K562 (cell line): ENCODE results near the gene NUP153. TPM values are rescaled to one million over a fixed set of nuclear protein-coding genes. Genes with fewer than 3 reads are reported as not detected.
"Not testable (repeated sequence)": the region's sequence is repeated elsewhere in the genome, so short reads cannot be mapped to it uniquely, and the experiment has no call there.

Source experiments
- ATAC-seq: fragments of 200-7000 bp; cut with Tn5 transposase; 3 replicates; pipeline ENCODE4 v1.9.1; 2020; ENCODE audit warnings: moderate library complexity
- BruUV-seq: library from RNA; stranded (reverse); fragments of 400-500 nt; replicated peaks from 2 replicates; lab custom pipeline; 2021; lab: Mats Ljungman, UMichigan
- CTCF ChIA-PET: fragments of 300-600 bp; formaldehyde crosslinking; extraction: SDS; loops from one replicate; lab custom pipeline; 2021; ENCODE audit warnings: low intra/inter-chr PET ratio; lab: Yijun Ruan, JAX
- POLR2A ChIA-PET: fragments of 300-600, 350-650 bp; sonication (Branson Sonifier 250); formaldehyde crosslinking; extraction: SDS; loops from one replicate; lab custom pipeline; 2021; ENCODE audit warnings: antibody characterized with exemption, inconsistent platforms; lab: Yijun Ruan, JAX
- DNase-seq, 4 experiments: peaks; one replicate each; pipeline versions ENCODE4 v3.0.0 to v3.0.0-alpha.2; 2011 to 2018; ENCODE audit warnings: low spot score in 3 of 4, mixed read lengths in 3 of 4; ENCODE audit errors: extremely low read depth in 1 of 4
- FAIRE-seq: peaks from 2 replicates; lab custom pipeline; 2011; peaks lifted over from hg19 to GRCh38; lab: Jason Lieb, UNC
- H2AFZ ChIP-seq: 2 replicates; pipeline ENCODE4 v1.6.0; 2011; ENCODE audit warnings: low read depth, low read length, control low read depth, inconsistent platforms
- H3K27ac ChIP-seq: fragments of 200-600 bp; 3 replicates; pipeline ENCODE4 v1.8.0; 2011; ENCODE audit warnings: low read depth, mild to moderate bottlenecking, control low read depth, inconsistent platforms, low read length, moderate library complexity, mixed read lengths; ENCODE audit errors: extremely low read depth
- H3K27me3 ChIP-seq, 2 experiments: fragments of 300-600 bp in 1 of 2; 2 replicates in 1 of 2; 3 replicates in 1 of 2; pipeline versions ENCODE4 v1.6.0 to v1.8.0; 2011; ENCODE audit warnings: inconsistent platforms in 2 of 2, low read length in 2 of 2, mild to moderate bottlenecking in 1 of 2, mixed read lengths in 1 of 2, moderate library complexity in 1 of 2; ENCODE audit not compliant: control insufficient read depth in 2 of 2, insufficient read depth in 2 of 2
- H3K36me3 ChIP-seq: fragments of 300-600 bp; 3 replicates; pipeline ENCODE4 v1.8.0; 2011; ENCODE audit warnings: mild to moderate bottlenecking, low read length, inconsistent platforms; ENCODE audit not compliant: control insufficient read depth, insufficient read depth
- H3K4me1 ChIP-seq, 2 experiments: fragments of 200-600 bp in 1 of 2; replicated peaks in 1 of 2; 2 replicates in 1 of 2; 3 replicates in 1 of 2; pipeline versions ENCODE4 v1.5.1 to v1.8.0; 2011; ENCODE audit warnings: inconsistent platforms in 2 of 2, low read length in 2 of 2, mild to moderate bottlenecking in 1 of 2, mixed read lengths in 1 of 2, moderate library complexity in 1 of 2; ENCODE audit not compliant: control insufficient read depth in 2 of 2, insufficient read depth in 2 of 2
- H3K4me2 ChIP-seq: 2 replicates; pipeline ENCODE4 v1.6.1; 2011; ENCODE audit warnings: low read length, control low read depth, inconsistent platforms, mixed read lengths; ENCODE audit not compliant: insufficient read depth
- H3K4me3 ChIP-seq: fragments of 200-600 bp; sonication (generic), shearing (Covaris generic); 2 replicates; pipeline ENCODE4 v1.5.1; 2016; ENCODE audit warnings: control low read depth, inconsistent platforms
- H3K79me2 ChIP-seq: fragments of 200-600 bp; 3 replicates; pipeline ENCODE4 v1.8.0; 2011; ENCODE audit warnings: low read length, inconsistent platforms; ENCODE audit not compliant: control insufficient read depth, insufficient read depth
- H3K9ac ChIP-seq, 2 experiments: 2 replicates each; pipeline versions ENCODE4 v1.6.0 to v1.6.1; 2011; ENCODE audit warnings: low read depth in 2 of 2, low read length in 2 of 2, control low read depth in 1 of 2, inconsistent platforms in 1 of 2, mild to moderate bottlenecking in 1 of 2, mixed read lengths in 1 of 2; ENCODE audit not compliant: insufficient read depth in 1 of 2
- H3K9me1 ChIP-seq: one replicate; pipeline ENCODE4 v1.6.0; 2011; ENCODE audit warnings: inconsistent platforms, mild to moderate bottlenecking, low read length, moderate library complexity; ENCODE audit not compliant: control insufficient read depth, insufficient read depth
- H3K9me3 ChIP-seq: replicated peaks from 2 replicates; pipeline ENCODE4 v1.5.1; 2011; ENCODE audit warnings: low read depth, low read length, inconsistent platforms; ENCODE audit not compliant: control insufficient read depth, insufficient read depth
- H4K20me1 ChIP-seq: replicated peaks from 2 replicates; pipeline ENCODE4 v1.6.1; 2011; ENCODE audit warnings: low read length, inconsistent platforms, mixed read lengths; ENCODE audit not compliant: control insufficient read depth, insufficient read depth
- GABPB2 ChIP-seq: fragments of 250-450 bp; sonication (Bioruptor Pico); conservative IDR thresholded peaks from 2 replicates; pipeline ENCODE4 v1.5.1; 2021; ENCODE audit warnings: mild to moderate bottlenecking
- HOXB6 ChIP-seq: fragments of 250-450 bp; sonication (Bioruptor Pico); IDR thresholded peaks from 2 replicates; pipeline ENCODE4 v1.5.1; 2022; ENCODE audit warnings: mild to moderate bottlenecking, borderline replicate concordance
- MTF1 ChIP-seq: fragments of 250-450 bp; sonication (Bioruptor Pico); IDR thresholded peaks from 2 replicates; pipeline ENCODE4 v1.9.0; 2021; ENCODE audit warnings: moderate library complexity, mild to moderate bottlenecking, inconsistent platforms, borderline replicate concordance
- ZBTB11 ChIP-seq, 3 experiments: fragments of 200-800 bp in 1 of 3; fragments of 250-450 bp in 1 of 3; fragments of 450-650 bp in 1 of 3; sonication (Bioruptor Pico) in 1 of 3; sonication (Bioruptor generic) in 1 of 3; formaldehyde crosslinking in 1 of 3; IDR thresholded peaks; 2 replicates each; pipeline versions ENCODE4 v1.6.1 to v1.8.0; 2016 to 2022; ENCODE audit warnings: mild to moderate bottlenecking in 2 of 3, missing genetic modification characterization in 2 of 3, missing compliant biosample characterization in 1 of 3, moderate library complexity in 1 of 3
- ZNF277 ChIP-seq: fragments of 250-450 bp; sonication (Bioruptor Pico); IDR thresholded peaks from 2 replicates; pipeline ENCODE4 v1.8.0; 2022; ENCODE audit warnings: inconsistent platforms, mild to moderate bottlenecking, moderate library complexity, borderline replicate concordance
- ZNF408 ChIP-seq: fragments of 250-450 bp; sonication (Bioruptor Pico); IDR thresholded peaks from 2 replicates; pipeline ENCODE4 v1.4.0; 2020; ENCODE audit warnings: low read depth, mild to moderate bottlenecking, moderate library complexity
- ZNF707 ChIP-seq: fragments of 250-450 bp; sonication (Bioruptor Pico); conservative IDR thresholded peaks from 2 replicates; pipeline ENCODE4 v1.8.0; 2022; ENCODE audit warnings: inconsistent platforms, mild to moderate bottlenecking, moderate library complexity
- WGBS: fragments of 100-300 bp; shearing (Covaris generic); methylation state at CpG from one replicate; pipeline ENCODE4 v1.1.6; 2016; ENCODE audit warnings: low coverage, mixed read lengths; ENCODE audit not compliant: insufficient coverage; ENCODE audit errors: missing lambda C conversion rate; 5-methylcytosine and 5-hydroxymethylcytosine counted together
- in situ Hi-C: fragments of 300-500 bp; cut with MboI; formaldehyde crosslinking; loops from 4 replicates; pipeline ENCODE4 v1.15.0; 2018; ENCODE audit warnings: inconsistent platforms, mixed read lengths
- intact Hi-C: fragments of 100-400 bp; cut with micrococcal nuclease; formaldehyde crosslinking; loops from 2 replicates; pipeline ENCODE4 v1.14.2; 2022
- polyA plus RNA-seq, 8 experiments: library from polyadenylated mRNA; depleted of rRNA in 4 of 8; stranded (reverse) in 5 of 8; unstranded in 3 of 8; fragments of >200 nt; fragmentation: Nextera tagmentation in 2 of 8; fragmentation: Illumina TruSeq in 1 of 8; extraction: Ambion mirVana in 2 of 8; extraction: Trizol in 1 of 8; gene quantifications; 2 replicates each; pipeline versions ENCODE4 v1.2.1 to v1.2.3, GENCODE V29; 2011 to 2014; ENCODE audit warnings: inconsistent platforms in 1 of 8, missing spikeins in 1 of 8
- total RNA-seq, 7 experiments: library from RNA; depleted of rRNA in 6 of 7; stranded (reverse); fragments of >200 nt in 6 of 7; fragmentation: Illumina TruSeq in 2 of 7; extraction: Trizol in 2 of 7; gene quantifications; 2 replicates each; pipeline versions ENCODE4 v1.2.1 to v1.2.3, GENCODE V29; 2011 to 2021; ENCODE audit warnings: low replicate concordance in 1 of 7
- TF ChIP-seq, protein P1 (sequence below): fragments of 250-450 bp; sonication (Bioruptor Pico); IDR thresholded peaks from 2 replicates; pipeline ENCODE4 v1.8.0; 2022; ENCODE audit warnings: moderate library complexity, mild to moderate bottlenecking, inconsistent platforms

Gene NUP153
- total and polyA plus RNA-seq, 9 of the 15 experiments (the other 6 are each of a cell fraction or from before 2014, with no cell fraction given), result 21.9 to 110 (median 84.8) TPM

- H3K27me3 ChIP-seq, in situ Hi-C loops, H3K9ac ChIP-seq, FAIRE-seq, H3K4me1 ChIP-seq, DNase-seq, H3K4me2 ChIP-seq, H3K36me3 ChIP-seq, H2AFZ ChIP-seq, H3K9me3 ChIP-seq, H3K79me2 ChIP-seq, H3K9me1 ChIP-seq, H3K4me3 ChIP-seq, H4K20me1 ChIP-seq, BruUV-seq, ATAC-seq, H3K27ac ChIP-seq: not testable (repeated sequence)
- 80% methylated on average over 13 of the region's 13 CpGs for whole genome bisulfite sequencing
- intact Hi-C loops, result loop anchor here (5.0 to 10.0 kb wide), 2 partner anchors 312 to 531 kb away; no protein-coding TSS in a partner anchor
- TF ChIP-seq ZNF408 (CRISPR knock-in tag) (0 out of 2 replicates have a peak, but pooled peaks have one; percentile 17), ZNF707 (CRISPR knock-in tag) (0 out of 2 replicates have a peak, but pooled peaks have one; percentile 17), MTF1 (CRISPR knock-in tag) (peak; percentile 69; the same call in 1 of the 2 replicates), ZBTB11 (CRISPR knock-in tag; IDR thresholded peaks at IDR 0.05) (peak in 1 of 3 experiments; percentile 57; a peak in 2 of 6 replicates), ZNF277 (CRISPR knock-in tag) (peak; percentile 98), HOXB6 (CRISPR knock-in tag) (peak; percentile 48; the same call in 1 of the 2 replicates), GABPB2 (CRISPR knock-in tag) (0 out of 2 replicates have a peak, but pooled peaks have one; percentile 53)
- TF ChIP-seq, protein P1, sequence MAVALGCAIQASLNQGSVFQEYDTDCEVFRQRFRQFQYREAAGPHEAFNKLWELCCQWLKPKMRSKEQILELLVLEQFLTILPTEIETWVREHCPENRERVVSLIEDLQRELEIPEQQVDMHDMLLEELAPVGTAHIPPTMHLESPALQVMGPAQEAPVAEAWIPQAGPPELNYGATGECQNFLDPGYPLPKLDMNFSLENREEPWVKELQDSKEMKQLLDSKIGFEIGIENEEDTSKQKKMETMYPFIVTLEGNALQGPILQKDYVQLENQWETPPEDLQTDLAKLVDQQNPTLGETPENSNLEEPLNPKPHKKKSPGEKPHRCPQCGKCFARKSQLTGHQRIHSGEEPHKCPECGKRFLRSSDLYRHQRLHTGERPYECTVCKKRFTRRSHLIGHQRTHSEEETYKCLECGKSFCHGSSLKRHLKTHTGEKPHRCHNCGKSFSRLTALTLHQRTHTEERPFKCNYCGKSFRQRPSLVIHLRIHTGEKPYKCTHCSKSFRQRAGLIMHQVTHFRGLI (CRISPR knock-in tag), result 0 out of 2 replicates have a peak, but pooled peaks have one; percentile 48
- CTCF ChIA-PET, result interaction anchor here (5.2 kb wide), 1 partner anchor 430 kb away, joined by 63 read pairs; no protein-coding TSS in a partner anchor
- POLR2A ChIA-PET, result interaction anchor here (1.5 kb wide), 1 partner anchor 13 kb away, joined by 3 read pairs; the partner anchor contains the start of gene FAM8A1
These were observed 120.1 kb downstream of the NUP153 start for GRCh38 chr6:17586623-17587022.
